Measurements from ENCODE around the gene STAG3.
"Not testable (repeated sequence)": the region's sequence is repeated elsewhere in the genome, so short reads cannot be mapped to it uniquely, and the experiment has no call there.

The STAG3 gene

GRCh38 chr7:100212631-100213286 lies 35.0 kb downstream of the STAG3 start:
- no peak for DNase-seq

GRCh38 chr7:100213672-100214071 lies 36.0 kb downstream of the STAG3 start:
- no peak for DNase-seq

GRCh38 chr7:100214356-100214755 lies 36.6 kb downstream of the STAG3 start:
- not testable (repeated sequence) for DNase-seq

GRCh38 chr7:100215895-100216294 lies 38.2 kb downstream of the STAG3 start:
- DNase-seq = peak; percentile 88

- DNase-seq = not testable (repeated sequence)
These were observed 40.2 kb downstream of the STAG3 start for GRCh38 chr7:100217934-100218333.

GRCh38 chr7:100219271-100219737 lies 41.6 kb downstream of the STAG3 start:
- DNase-seq = no peak

- DNase-seq = not testable (repeated sequence)
These were observed 42.3 kb downstream of the STAG3 start, which contains the start of gene PVRIG for GRCh38 chr7:100219801-100220585. TSS of gene PVRIG (plus strand) at chr7:100219949. CDS start at chr7:100219971, 22 bp downstream.

- no peak for DNase-seq
These were observed 43.0 kb downstream of the STAG3 start for GRCh38 chr7:100220586-100221230.

- DNase-seq = no peak
These were observed 43.6 kb downstream of the STAG3 start for GRCh38 chr7:100221231-100221718.

- no peak for DNase-seq
These were observed 44.2 kb downstream of the STAG3 start for GRCh38 chr7:100221767-100222444.

- DNase-seq = no peak
These were observed 44.9 kb downstream of the STAG3 start for GRCh38 chr7:100222445-100223132.

- DNase-seq = not testable (repeated sequence)
These were observed 45.7 kb downstream of the STAG3 start for GRCh38 chr7:100223376-100223927.

- DNase-seq = not testable (repeated sequence)
These were observed 47.2 kb downstream of the STAG3 start for GRCh38 chr7:100224891-100225290.

- DNase-seq = not testable (repeated sequence)
These were observed 57.1 kb downstream of the STAG3 start for GRCh38 chr7:100234660-100235317.

- not testable (repeated sequence) for DNase-seq
These were observed 62.3 kb downstream of the STAG3 start for GRCh38 chr7:100239975-100240374.

- not testable (repeated sequence) for DNase-seq
These were observed 65.7 kb downstream of the STAG3 start for GRCh38 chr7:100243385-100243784.

GRCh38 chr7:100244988-100245605 lies 67.4 kb downstream of the STAG3 start:
- not testable (repeated sequence) for DNase-seq

- DNase-seq = not testable (repeated sequence)
These were observed 68.6 kb downstream of the STAG3 start for GRCh38 chr7:100246121-100246864.

- DNase-seq = not testable (repeated sequence)
These were observed 69.1 kb downstream of the STAG3 start for GRCh38 chr7:100246865-100247137.

- DNase-seq = peak; percentile 36
These were observed 69.5 kb downstream of the STAG3 start for GRCh38 chr7:100247152-100247757.
